A549 treated with CpdA at 1 μM for 4 hours (cell line): ENCODE results near the gene CREM. TPM values are rescaled to one million over a fixed set of nuclear protein-coding genes. Genes with fewer than 3 reads are reported as not detected.

Experiments
- total RNA-seq: library from RNA; stranded (reverse); fragments of 200-300 nt; extraction: Qiagen RNA extraction; gene quantifications from 5 replicates; pipeline ENCODE4 v1.2.3, GENCODE V29; 2022; ENCODE audit warnings: low read depth

Gene CREM
- 39.4 to 45.9 TPM (median 43.1 TPM) in 5 replicates for total RNA-seq

DNA sequence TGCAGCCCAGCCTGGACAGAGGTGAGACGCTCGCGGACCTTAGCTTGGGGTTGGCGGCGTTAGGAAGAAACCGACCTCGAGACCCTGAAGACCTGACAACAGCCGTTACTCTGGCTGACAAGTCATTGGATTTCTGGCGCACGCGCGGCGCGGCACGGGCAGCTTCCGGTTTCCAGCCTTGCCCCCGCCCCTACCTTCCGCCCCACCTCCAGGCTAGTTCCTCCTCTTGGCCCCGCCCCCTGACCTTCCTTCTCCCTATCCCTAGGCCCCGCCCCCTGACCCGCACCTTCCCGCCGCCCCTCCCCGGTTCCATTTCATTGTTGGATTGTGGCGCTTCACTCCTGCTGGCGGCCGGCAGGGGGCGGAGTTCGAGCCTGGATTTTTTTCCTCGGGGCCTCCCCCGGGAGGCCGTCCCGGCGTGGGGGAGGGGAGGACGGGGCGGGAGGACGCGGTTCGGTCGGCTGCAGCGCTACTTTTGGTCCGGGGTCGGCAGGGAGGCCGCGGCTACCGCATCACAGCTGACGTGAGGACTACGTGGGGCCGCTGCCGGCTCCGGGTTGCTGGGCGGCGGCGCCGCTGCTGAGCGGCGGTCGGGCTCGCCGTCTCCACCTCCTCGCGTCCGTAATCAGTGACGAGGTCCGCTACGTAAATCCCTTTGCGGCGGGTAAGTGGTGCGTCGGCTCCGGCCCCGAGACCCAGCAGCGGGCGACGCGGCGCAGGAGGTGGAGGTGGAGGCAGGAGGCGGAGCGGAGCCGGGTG, at the start of gene CREM:
CREM (plus strand) TSS at position 317 of the 759 bp plus-strand sequence. CDS start 10,990 bp downstream, outside the sequence.

DNA sequence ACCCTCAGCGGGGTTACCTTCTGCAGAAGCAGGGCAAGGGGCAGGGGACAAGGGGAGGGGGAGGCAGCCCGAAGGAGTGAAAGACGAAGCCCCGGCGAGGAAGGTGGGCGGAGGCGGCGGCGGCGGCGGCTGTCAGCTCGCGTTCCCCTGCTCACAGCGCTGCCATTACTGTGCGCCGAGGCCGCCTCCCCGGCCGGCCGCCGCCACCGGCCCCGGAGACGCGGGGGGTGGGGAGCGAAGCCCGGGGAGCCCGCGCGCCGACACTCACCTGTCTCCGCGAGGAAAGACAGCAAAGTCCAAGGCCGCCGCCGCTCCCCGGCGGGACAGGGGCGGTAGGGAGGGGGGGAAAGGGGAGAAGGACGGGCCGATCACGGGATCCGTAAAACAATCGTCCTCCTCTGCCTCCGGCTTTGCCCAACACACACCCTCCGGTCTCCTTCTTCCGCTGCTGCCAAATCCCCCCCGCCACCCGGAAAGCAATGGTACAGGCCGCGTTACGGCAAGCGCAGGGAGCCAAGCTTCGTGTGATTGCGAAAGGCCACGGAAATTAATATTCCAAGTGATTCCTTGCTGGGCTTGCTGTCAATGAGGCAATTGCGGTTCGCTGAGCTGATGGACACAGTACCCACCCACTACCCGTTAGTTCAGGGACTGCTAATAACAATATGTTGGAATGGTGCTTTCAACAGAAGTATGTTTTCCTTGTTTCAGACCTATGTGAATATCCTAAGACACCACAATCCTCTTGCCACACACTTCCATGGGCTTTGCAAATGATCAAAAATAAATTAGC, 36.3 kb upstream of the CREM start, which contains the start of gene CUL2:
CUL2 (minus strand) TSS at position 180 of the 793 bp plus-strand sequence. CDS start 19,024 bp downstream, outside the sequence.

Other genes with a start within 250 kb of the CREM start
- gene CUL2, start 36.5 kb upstream of the CREM start, total RNA-seq = 22.2 to 25.8 TPM (median 24.6 TPM) in 5 replicates
- 43.5 to 58.5 TPM (median 45.2 TPM) in 5 replicates for gene CCNY, start 209.7 kb downstream of the CREM start, total RNA-seq